ENCODE measurements around the gene EFNA2. TPM values are rescaled to one million over a fixed set of nuclear protein-coding genes. Genes with fewer than 3 reads are reported as not detected.

EFNA2 gene
- total RNA-seq, 1 experiment from 2014 or later: 11.4 TPM

DNA sequence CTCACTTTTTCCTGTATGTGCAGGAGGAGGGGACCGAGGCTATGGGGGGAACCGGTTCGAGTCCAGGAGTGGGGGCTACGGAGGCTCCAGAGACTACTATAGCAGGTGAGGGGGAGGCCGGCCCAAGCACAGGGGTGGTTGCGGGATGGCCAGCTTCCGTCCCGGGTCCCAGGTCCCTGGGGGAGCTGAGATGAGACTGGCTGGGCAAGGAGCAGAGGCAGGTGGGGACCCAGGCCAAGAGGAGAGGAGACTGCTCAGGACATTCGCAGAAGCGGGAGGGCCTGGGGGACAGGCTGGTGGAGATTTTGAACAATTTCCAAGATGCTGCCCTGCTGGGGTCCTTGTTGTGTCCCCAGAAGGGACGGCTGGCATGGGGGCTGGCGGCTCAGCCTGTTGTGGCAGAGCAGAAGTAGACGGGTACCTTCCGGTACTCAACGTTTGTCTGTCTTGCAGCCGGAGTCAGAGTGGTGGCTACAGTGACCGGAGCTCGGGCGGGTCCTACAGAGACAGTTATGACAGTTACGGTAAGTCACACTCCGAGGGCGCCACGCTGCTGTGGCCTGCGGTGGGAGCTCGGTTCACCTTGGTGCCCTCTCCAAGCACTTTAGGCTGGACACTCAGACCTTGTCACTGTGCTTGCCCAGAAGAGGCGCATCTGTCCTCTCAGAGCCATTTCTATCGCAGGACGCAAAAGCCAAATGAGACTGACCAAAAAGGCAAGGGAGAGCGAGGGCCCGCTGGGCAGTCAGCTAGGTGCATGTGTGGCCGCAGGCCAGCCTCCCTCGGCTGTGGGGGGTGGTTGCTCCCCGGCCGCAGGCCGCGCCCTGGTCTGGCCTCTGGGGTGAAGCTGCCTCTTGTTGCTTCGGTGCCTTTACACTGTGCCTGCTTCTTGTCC is 13.9 kb upstream of the EFNA2 start:
- ATAC-seq (no peak), DNase-seq (ENCODE audit: low spot score) (no peak)
- peaks cover 55% of the 10 kb centered on the region for H3K4me1 Mint-ChIP-seq
- H3K36me3 Mint-ChIP-seq: peaks cover 43% of the 10 kb centered on the region
- H3K27me3 Mint-ChIP-seq (ENCODE audit: low read depth): peaks cover 7% of the 10 kb centered on the region
- peak overlapping the region; percentile 65; the same call in 1 of the 2 replicates for H3K27ac Mint-ChIP-seq
- peak overlapping the region; percentile 79 for H3K4me3 Mint-ChIP-seq
- CTCF ChIA-PET: interaction anchor here (3.0 kb wide), 1 partner anchor 27 kb away, joined by 24 read pairs; no protein-coding TSS in a partner anchor
- POLR2A ChIA-PET: interaction anchor here (0.5 kb wide), 1 partner anchor 16 kb away, joined by 3 read pairs; no protein-coding TSS in a partner anchor
- H3K9me3 Mint-ChIP-seq: no peaks in the 10 kb centered on the region
- TF ChIP-seq ZNF423 (CRISPR knock-in tag; IDR thresholded peaks at IDR 0.05) (no peak), NFYB (CRISPR knock-in tag; conservative IDR thresholded peaks at IDR 0.05; ENCODE audit: low read depth) (no peak), RORB (CRISPR knock-in tag; IDR thresholded peaks at IDR 0.05) (no peak)
- TF ChIP-seq, protein P1, sequence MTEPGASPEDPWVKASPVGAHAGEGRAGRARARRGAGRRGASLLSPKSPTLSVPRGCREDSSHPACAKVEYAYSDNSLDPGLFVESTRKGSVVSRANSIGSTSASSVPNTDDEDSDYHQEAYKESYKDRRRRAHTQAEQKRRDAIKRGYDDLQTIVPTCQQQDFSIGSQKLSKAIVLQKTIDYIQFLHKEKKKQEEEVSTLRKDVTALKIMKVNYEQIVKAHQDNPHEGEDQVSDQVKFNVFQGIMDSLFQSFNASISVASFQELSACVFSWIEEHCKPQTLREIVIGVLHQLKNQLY (CRISPR knock-in tag; IDR thresholded peaks at IDR 0.05): no peak

DNA sequence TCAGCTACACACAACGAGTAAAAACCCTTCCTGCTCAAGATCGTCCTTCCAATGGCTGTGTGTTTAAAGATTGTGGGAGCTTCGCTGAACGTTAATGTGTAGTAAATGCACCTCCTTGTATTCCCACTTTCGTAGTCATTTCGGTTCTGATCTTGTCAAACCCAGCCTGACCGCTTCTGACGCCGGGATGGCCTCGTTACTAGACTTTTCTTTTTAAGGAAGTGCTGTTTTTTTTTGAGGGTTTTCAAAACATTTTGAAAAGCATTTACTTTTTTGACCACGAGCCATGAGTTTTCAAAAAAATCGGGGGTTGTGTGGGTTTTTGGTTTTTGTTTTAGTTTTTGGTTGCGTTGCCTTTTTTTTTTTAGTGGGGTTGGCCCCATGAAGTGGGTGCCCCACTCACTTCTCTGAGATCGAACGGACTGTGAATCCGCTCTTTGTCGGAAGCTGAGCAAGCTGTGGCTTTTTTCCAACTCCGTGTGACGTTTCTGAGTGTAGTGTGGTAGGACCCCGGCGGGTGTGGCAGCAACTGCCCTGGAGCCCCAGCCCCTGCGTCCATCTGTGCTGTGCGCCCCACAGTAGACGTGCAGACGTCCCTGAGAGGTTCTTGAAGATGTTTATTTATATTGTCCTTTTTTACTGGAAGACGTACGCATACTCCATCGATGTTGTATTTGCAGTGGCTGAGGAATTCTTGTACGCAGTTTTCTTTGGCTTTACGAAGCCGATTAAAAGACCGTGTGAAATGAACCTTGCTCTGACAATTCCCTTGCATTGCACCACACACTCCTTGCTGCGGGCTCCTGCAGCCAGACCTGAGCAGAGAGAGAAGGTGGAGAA is 13.0 kb upstream of the EFNA2 start:
- Mint-ChIP-seq H3K9me3 (no peaks in the 10 kb centered on the region), H3K4me3 (peak overlapping the region; percentile 34), H3K27ac (peak overlapping the region; percentile 94), H3K27me3 (ENCODE audit: low read depth) (0 out of 2 replicates have a peak, but pooled peaks cover 3% of the 10 kb centered on the region), H3K36me3 (peaks cover 45% of the 10 kb centered on the region), H3K4me1 (peaks cover 52% of the 10 kb centered on the region)
- DNase-seq (ENCODE audit: low spot score): no peak
- ATAC-seq: no peak
- 0 out of 2 replicates have a peak, but pooled peaks have one; percentile 22 for TF ChIP-seq RELA (CRISPR knock-in tag; IDR thresholded peaks at IDR 0.05; ENCODE audit: borderline replicate concordance)
- TF ChIP-seq, protein P2, sequence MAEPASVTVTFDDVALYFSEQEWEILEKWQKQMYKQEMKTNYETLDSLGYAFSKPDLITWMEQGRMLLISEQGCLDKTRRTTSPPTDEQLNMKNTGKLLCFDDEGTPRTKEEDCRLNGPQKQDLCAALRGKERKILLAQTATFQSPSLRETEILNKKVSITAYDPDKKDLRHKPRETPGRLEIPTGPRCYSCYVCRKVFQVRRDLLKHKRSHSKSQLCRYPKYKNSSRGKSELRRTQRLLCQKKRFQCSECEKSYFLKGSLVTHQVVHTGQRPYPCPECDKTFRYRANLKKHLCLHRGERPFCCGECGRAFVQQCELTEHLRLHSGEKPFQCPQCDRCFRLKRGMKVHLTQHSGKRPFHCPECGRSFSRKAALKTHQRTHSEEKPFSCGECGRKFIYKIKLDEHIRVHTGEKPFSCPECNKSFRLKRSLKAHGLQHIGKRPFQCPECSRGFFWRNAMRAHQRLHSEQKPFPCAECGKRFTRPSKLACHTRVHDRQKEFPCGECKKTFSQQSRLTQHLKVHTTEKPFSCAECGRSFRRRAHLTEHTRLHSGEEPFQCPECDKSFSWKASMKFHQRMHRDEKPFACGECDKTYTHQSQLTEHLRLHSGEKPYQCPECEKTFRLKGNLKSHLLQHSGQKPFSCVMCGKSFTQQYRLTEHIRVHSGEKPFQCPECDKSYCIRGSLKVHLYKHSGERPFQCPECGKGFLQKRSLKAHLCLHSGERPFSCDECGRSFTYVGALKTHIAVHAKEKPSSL (CRISPR knock-in tag; conservative IDR thresholded peaks at IDR 0.05): no peak
- TF ChIP-seq, protein P3, sequence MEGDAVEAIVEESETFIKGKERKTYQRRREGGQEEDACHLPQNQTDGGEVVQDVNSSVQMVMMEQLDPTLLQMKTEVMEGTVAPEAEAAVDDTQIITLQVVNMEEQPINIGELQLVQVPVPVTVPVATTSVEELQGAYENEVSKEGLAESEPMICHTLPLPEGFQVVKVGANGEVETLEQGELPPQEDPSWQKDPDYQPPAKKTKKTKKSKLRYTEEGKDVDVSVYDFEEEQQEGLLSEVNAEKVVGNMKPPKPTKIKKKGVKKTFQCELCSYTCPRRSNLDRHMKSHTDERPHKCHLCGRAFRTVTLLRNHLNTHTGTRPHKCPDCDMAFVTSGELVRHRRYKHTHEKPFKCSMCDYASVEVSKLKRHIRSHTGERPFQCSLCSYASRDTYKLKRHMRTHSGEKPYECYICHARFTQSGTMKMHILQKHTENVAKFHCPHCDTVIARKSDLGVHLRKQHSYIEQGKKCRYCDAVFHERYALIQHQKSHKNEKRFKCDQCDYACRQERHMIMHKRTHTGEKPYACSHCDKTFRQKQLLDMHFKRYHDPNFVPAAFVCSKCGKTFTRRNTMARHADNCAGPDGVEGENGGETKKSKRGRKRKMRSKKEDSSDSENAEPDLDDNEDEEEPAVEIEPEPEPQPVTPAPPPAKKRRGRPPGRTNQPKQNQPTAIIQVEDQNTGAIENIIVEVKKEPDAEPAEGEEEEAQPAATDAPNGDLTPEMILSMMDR (IDR thresholded peaks at IDR 0.05): no peak
- TF ChIP-seq, protein P4, sequence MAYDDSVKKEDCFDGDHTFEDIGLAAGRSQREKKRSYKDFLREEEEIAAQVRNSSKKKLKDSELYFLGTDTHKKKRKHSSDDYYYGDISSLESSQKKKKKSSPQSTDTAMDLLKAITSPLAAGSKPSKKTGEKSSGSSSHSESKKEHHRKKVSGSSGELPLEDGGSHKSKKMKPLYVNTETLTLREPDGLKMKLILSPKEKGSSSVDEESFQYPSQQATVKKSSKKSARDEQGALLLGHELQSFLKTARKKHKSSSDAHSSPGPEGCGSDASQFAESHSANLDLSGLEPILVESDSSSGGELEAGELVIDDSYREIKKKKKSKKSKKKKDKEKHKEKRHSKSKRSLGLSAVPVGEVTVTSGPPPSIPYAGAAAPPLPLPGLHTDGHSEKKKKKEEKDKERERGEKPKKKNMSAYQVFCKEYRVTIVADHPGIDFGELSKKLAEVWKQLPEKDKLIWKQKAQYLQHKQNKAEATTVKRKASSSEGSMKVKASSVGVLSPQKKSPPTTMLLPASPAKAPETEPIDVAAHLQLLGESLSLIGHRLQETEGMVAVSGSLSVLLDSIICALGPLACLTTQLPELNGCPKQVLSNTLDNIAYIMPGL (CRISPR knock-in tag; IDR thresholded peaks at IDR 0.05): no peak
- TF ChIP-seq, protein P5, sequence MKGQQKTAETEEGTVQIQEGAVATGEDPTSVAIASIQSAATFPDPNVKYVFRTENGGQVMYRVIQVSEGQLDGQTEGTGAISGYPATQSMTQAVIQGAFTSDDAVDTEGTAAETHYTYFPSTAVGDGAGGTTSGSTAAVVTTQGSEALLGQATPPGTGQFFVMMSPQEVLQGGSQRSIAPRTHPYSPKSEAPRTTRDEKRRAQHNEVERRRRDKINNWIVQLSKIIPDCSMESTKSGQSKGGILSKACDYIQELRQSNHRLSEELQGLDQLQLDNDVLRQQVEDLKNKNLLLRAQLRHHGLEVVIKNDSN (CRISPR knock-in tag; IDR thresholded peaks at IDR 0.05): no peak
- no peak for TF ChIP-seq GTF2I (CRISPR knock-in tag; conservative IDR thresholded peaks at IDR 0.05)
- TF ChIP-seq, protein P6, sequence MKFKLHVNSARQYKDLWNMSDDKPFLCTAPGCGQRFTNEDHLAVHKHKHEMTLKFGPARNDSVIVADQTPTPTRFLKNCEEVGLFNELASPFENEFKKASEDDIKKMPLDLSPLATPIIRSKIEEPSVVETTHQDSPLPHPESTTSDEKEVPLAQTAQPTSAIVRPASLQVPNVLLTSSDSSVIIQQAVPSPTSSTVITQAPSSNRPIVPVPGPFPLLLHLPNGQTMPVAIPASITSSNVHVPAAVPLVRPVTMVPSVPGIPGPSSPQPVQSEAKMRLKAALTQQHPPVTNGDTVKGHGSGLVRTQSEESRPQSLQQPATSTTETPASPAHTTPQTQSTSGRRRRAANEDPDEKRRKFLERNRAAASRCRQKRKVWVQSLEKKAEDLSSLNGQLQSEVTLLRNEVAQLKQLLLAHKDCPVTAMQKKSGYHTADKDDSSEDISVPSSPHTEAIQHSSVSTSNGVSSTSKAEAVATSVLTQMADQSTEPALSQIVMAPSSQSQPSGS (CRISPR knock-in tag; IDR thresholded peaks at IDR 0.05; ENCODE audit: borderline replicate concordance, low read depth): no peak
- TF ChIP-seq NR1H2 (CRISPR knock-in tag; IDR thresholded peaks at IDR 0.05): no peak
- CTCF ChIA-PET: interaction anchor here (3.0 kb wide), 1 partner anchor 28 kb away, joined by 24 read pairs; no protein-coding TSS in a partner anchor
- POLR2A ChIA-PET: interaction anchor here (0.6 to 1.2 kb wide), 3 partner anchors 13 to 1227 kb away, joined by 3 read pairs; no protein-coding TSS in a partner anchor

Measured in WTC11 (cell line).